HEK293 (cell line): ENCODE results near the gene CD200.

ENCODE experiments used
- CTCF ChIA-PET: fragments of 350-600 bp; formaldehyde crosslinking; extraction: SDS; loops from one replicate; lab custom pipeline; 2021; ENCODE audit warnings: antibody characterized with exemption; lab: Yijun Ruan, JAX
- POLR2A ChIA-PET: fragments of 300-600 bp; formaldehyde crosslinking; extraction: SDS; loops from one replicate; lab custom pipeline; 2020; ENCODE audit warnings: antibody characterized with exemption, inconsistent platforms; lab: Yijun Ruan, JAX
- H3K27ac ChIP-seq: fragments of 200-500 bp; sonication (Bioruptor generic); 2 replicates; pipeline ENCODE4 v1.5.1; 2014; ENCODE audit warnings: low read depth, low read length, control low read depth, inconsistent platforms; ENCODE audit errors: extremely low read depth
- H3K36me3 ChIP-seq, 2 experiments: fragments of 200-500 bp in 1 of 2; sonication (Bioruptor generic) in 1 of 2; 1 replicate in 1 of 2; 2 replicates in 1 of 2; pipeline ENCODE4 v1.5.1; 2014 to 2017; ENCODE audit warnings: inconsistent platforms in 2 of 2, low read length in 2 of 2; ENCODE audit not compliant: control insufficient read depth in 2 of 2, insufficient read depth in 1 of 2
- H3K4me1 ChIP-seq: fragments of 200-500 bp; sonication (Bioruptor generic); 2 replicates; pipeline ENCODE4 v1.5.1; 2014; ENCODE audit warnings: mild to moderate bottlenecking, low read length, inconsistent platforms; ENCODE audit not compliant: control insufficient read depth, insufficient read depth
- H3K4me3 ChIP-seq: 2 replicates; pipeline ENCODE4 v1.5.1; 2011; ENCODE audit warnings: low read depth, mild to moderate bottlenecking, control low read depth, low read length, moderate library complexity
- H3K9me3 ChIP-seq: fragments of 200-500 bp; sonication (Bioruptor generic); 2 replicates; pipeline ENCODE4 v1.5.1; 2014; ENCODE audit warnings: low read depth, low read length, inconsistent platforms; ENCODE audit not compliant: control insufficient read depth, insufficient read depth
- GLI4 ChIP-seq: fragments of 450-650 bp; formaldehyde crosslinking; IDR thresholded peaks from 2 replicates; pipeline ENCODE4 v1.5.1; 2016; ENCODE audit warnings: missing biosample characterization, missing genetic modification characterization
- KLF9 ChIP-seq: fragments of 450-650 bp; formaldehyde crosslinking; IDR thresholded peaks from 2 replicates; pipeline ENCODE4 v1.5.1; 2016; ENCODE audit warnings: missing biosample characterization, missing genetic modification characterization, low read depth
- REPIN1 ChIP-seq: fragments of 450-650 bp; formaldehyde crosslinking; IDR thresholded peaks from 2 replicates; pipeline ENCODE4 v1.5.1; 2017; ENCODE audit warnings: missing biosample characterization, missing genetic modification characterization, low read depth
- ZBTB20 ChIP-seq: fragments of 450-650 bp; formaldehyde crosslinking; IDR thresholded peaks from 2 replicates; pipeline ENCODE4 v1.5.1; 2016; ENCODE audit warnings: missing biosample characterization, missing genetic modification characterization
- ZNF10 ChIP-seq: fragments of 450-650 bp; formaldehyde crosslinking; IDR thresholded peaks from 2 replicates; pipeline ENCODE4 v1.5.1; 2017; ENCODE audit warnings: missing biosample characterization, missing genetic modification characterization
- ZNF221 ChIP-seq: fragments of 450-650 bp; formaldehyde crosslinking; IDR thresholded peaks from 2 replicates; pipeline ENCODE4 v1.5.1; 2017; ENCODE audit warnings: missing biosample characterization, missing genetic modification characterization, borderline replicate concordance
- ZNF341 ChIP-seq: fragments of 450-650 bp; formaldehyde crosslinking; IDR thresholded peaks from 2 replicates; pipeline ENCODE4; 2016; ENCODE audit warnings: low read depth, missing biosample characterization, missing genetic modification characterization
- ZNF391 ChIP-seq: fragments of 450-650 bp; formaldehyde crosslinking; IDR thresholded peaks from 2 replicates; pipeline ENCODE4 v1.5.1; 2016; ENCODE audit warnings: low read depth, missing biosample characterization, missing genetic modification characterization, borderline replicate concordance
- ZNF514 ChIP-seq: fragments of 450-650 bp; formaldehyde crosslinking; IDR thresholded peaks from 2 replicates; pipeline ENCODE4 v1.5.1; 2016; ENCODE audit warnings: missing biosample characterization, missing genetic modification characterization
- ZNF596 ChIP-seq: fragments of 450-650 bp; IDR thresholded peaks from 2 replicates; pipeline ENCODE4 v1.5.0; 2018; ENCODE audit warnings: missing biosample characterization, mild to moderate bottlenecking, missing genetic modification characterization, moderate library complexity
- ZNF623 ChIP-seq: fragments of 450-650 bp; formaldehyde crosslinking; IDR thresholded peaks from 2 replicates; pipeline ENCODE4 v1.5.1; 2016; ENCODE audit warnings: missing biosample characterization, missing genetic modification characterization
- ZNF843 ChIP-seq: fragments of 450-650 bp; formaldehyde crosslinking; IDR thresholded peaks from 2 replicates; pipeline ENCODE4 v1.5.1; 2016; ENCODE audit warnings: missing biosample characterization, missing genetic modification characterization
- TF ChIP-seq, protein P1 (sequence below): fragments of 450-650 bp; formaldehyde crosslinking; IDR thresholded peaks from 2 replicates; pipeline ENCODE4 v1.5.1; 2016; ENCODE audit warnings: missing biosample characterization, missing genetic modification characterization, low read depth
- TF ChIP-seq, protein P2 (sequence below): fragments of 450-650 bp; IDR thresholded peaks from 2 replicates; pipeline ENCODE4 v1.5.1; 2018; ENCODE audit warnings: missing biosample characterization, mild to moderate bottlenecking, missing genetic modification characterization
- TF ChIP-seq, protein P3 (sequence below): fragments of 450-650 bp; formaldehyde crosslinking; IDR thresholded peaks from 2 replicates; pipeline ENCODE4 v1.5.1; 2016; ENCODE audit warnings: missing biosample characterization, missing genetic modification characterization, borderline replicate concordance

The CD200 gene

DNA sequence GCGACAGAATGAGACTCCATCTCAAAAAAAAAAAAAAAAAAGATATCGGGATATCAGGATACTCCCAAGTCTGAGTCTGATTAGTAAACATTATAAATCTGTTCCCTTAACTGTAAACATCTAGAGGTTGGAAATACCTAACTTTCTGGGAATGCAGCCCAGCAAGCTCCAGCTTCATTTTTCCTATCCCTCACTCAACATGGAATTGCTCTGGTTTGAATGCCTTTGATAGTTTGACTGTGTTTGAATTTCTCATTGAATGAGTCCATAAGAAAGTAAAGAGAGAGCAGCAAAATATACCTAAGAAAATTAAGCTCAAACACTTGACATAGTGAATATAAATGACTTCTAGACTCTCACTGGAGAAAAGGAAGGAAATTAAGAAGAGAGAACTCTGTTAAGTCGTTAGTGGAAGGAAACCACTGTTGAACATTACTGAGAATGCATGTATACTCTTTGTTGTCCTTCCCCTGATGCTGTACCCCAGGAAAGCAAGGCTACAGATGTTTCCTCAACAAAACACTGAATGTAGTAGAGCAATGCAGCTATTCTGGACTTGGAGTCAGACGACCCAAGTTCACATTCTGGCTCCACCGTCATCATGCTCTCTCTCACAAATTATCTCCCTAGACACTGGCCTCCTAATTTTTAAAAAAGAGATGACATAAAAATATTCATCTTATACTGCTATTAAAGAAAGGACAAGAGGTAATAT is 62.4 kb downstream of the CD200 start:
- Histone ChIP-seq H3K36me3 (no peaks in the 10 kb centered on the region), H3K27ac (no peak overlapping the region), H3K4me1 (no peaks in the 10 kb centered on the region)
- ChIA-PET POLR2A (no interaction called here), CTCF (interaction anchor here (0.6 kb wide), 1 partner anchor 258 kb away, joined by 3 read pairs; no protein-coding TSS in a partner anchor)
- TF ChIP-seq ZBTB20 (tag by site-specific recombination) = no peak
- TF ChIP-seq ZNF514 (tag by site-specific recombination) = no peak
- TF ChIP-seq, protein P1, sequence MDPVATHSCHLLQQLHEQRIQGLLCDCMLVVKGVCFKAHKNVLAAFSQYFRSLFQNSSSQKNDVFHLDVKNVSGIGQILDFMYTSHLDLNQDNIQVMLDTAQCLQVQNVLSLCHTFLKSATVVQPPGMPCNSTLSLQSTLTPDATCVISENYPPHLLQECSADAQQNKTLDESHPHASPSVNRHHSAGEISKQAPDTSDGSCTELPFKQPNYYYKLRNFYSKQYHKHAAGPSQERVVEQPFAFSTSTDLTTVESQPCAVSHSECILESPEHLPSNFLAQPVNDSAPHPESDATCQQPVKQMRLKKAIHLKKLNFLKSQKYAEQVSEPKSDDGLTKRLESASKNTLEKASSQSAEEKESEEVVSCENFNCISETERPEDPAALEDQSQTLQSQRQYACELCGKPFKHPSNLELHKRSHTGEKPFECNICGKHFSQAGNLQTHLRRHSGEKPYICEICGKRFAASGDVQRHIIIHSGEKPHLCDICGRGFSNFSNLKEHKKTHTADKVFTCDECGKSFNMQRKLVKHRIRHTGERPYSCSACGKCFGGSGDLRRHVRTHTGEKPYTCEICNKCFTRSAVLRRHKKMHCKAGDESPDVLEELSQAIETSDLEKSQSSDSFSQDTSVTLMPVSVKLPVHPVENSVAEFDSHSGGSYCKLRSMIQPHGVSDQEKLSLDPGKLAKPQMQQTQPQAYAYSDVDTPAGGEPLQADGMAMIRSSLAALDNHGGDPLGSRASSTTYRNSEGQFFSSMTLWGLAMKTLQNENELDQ (tag by site-specific recombination) = no peak
- no peak for TF ChIP-seq ZNF843 (tag by site-specific recombination)
- no peak for TF ChIP-seq KLF9 (tag by site-specific recombination)
- TF ChIP-seq ZNF596 = no peak
- no peak for TF ChIP-seq ZNF623 (tag by site-specific recombination)
- TF ChIP-seq, all 188 proteins: peak for 0
- Histone ChIP-seq H3K9me3 (no peaks in the 10 kb centered on the region), H3K4me3 (no peak overlapping the region)

DNA sequence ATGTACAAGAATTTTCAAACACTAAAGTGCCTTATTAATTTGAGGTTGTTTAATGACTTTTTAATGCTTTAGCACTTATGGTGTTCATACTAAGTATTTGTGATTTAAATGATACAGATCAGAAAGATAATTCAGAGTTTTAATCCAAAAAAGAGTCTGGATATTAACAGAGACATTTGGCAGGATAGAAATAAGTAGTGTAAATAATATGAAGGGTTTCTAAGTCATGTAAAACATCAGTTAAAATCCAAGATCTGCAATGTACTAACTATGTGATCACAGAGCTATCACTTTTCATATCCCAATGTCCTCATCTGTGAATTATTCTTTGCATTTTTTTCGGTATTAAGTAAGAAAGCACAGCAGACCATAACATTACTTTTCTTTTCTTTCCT is 62.9 kb downstream of the CD200 start:
- CTCF ChIA-PET = interaction anchor here (0.6 kb wide), 1 partner anchor 255 kb away, joined by 3 read pairs; no protein-coding TSS in a partner anchor
- POLR2A ChIA-PET = no interaction called here

DNA sequence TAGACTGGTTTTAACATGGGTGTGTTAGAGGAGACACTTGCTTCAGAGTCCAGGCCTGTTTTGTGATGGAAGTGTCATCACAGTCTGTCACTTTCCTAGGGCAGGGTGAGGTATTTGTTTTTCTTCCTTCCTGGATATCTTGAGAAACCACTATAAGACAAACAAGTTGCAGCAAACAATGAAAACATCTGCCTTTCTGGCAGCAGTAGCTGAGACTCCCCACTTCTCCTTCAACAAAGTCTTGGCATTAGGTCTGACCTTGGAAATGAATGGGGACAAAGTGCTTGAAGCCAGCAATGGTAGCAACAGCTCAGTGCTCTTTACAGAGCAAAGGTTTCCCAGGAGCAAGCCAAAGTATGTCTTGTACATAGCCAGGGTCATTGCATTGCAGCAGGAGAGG is 64.6 kb downstream of the CD200 start:
- Histone ChIP-seq H3K36me3 (no peaks in the 10 kb centered on the region), H3K4me1 (no peaks in the 10 kb centered on the region), H3K27ac (no peak overlapping the region), H3K9me3 (no peaks in the 10 kb centered on the region), H3K4me3 (no peak overlapping the region)
- ChIA-PET CTCF (interaction anchor here (0.6 kb wide), 1 partner anchor 718 kb away, joined by 3 read pairs; no protein-coding TSS in a partner anchor), POLR2A (no interaction called here)
- TF ChIP-seq ZNF221 (tag by site-specific recombination) (no peak), GLI4 (tag by site-specific recombination) (no peak), ZNF10 (tag by site-specific recombination) (no peak)

More for the DNA sequence above, 62.9 kb downstream of the CD200 start:
- Histone ChIP-seq H3K4me3 (no peak overlapping the region), H3K36me3 (no peaks in the 10 kb centered on the region), H3K9me3 (no peaks in the 10 kb centered on the region), H3K27ac (no peak overlapping the region), H3K4me1 (no peaks in the 10 kb centered on the region)
- no peak for TF ChIP-seq ZNF623 (tag by site-specific recombination)
- TF ChIP-seq REPIN1 = no peak
- TF ChIP-seq, protein P2, sequence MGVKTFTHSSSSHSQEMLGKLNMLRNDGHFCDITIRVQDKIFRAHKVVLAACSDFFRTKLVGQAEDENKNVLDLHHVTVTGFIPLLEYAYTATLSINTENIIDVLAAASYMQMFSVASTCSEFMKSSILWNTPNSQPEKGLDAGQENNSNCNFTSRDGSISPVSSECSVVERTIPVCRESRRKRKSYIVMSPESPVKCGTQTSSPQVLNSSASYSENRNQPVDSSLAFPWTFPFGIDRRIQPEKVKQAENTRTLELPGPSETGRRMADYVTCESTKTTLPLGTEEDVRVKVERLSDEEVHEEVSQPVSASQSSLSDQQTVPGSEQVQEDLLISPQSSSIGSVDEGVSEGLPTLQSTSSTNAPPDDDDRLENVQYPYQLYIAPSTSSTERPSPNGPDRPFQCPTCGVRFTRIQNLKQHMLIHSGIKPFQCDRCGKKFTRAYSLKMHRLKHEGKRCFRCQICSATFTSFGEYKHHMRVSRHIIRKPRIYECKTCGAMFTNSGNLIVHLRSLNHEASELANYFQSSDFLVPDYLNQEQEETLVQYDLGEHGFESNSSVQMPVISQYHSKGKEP = no peak
- no peak for TF ChIP-seq ZNF341
- TF ChIP-seq, protein P3, sequence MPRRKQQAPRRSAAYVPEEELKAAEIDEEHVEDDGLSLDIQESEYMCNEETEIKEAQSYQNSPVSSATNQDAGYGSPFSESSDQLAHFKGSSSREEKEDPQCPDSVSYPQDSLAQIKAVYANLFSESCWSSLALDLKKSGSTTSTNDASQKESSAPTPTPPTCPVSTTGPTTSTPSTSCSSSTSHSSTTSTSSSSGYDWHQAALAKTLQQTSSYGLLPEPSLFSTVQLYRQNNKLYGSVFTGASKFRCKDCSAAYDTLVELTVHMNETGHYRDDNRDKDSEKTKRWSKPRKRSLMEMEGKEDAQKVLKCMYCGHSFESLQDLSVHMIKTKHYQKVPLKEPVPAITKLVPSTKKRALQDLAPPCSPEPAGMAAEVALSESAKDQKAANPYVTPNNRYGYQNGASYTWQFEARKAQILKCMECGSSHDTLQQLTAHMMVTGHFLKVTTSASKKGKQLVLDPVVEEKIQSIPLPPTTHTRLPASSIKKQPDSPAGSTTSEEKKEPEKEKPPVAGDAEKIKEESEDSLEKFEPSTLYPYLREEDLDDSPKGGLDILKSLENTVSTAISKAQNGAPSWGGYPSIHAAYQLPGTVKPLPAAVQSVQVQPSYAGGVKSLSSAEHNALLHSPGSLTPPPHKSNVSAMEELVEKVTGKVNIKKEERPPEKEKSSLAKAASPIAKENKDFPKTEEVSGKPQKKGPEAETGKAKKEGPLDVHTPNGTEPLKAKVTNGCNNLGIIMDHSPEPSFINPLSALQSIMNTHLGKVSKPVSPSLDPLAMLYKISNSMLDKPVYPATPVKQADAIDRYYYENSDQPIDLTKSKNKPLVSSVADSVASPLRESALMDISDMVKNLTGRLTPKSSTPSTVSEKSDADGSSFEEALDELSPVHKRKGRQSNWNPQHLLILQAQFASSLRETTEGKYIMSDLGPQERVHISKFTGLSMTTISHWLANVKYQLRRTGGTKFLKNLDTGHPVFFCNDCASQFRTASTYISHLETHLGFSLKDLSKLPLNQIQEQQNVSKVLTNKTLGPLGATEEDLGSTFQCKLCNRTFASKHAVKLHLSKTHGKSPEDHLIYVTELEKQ = no peak
- no peak for TF ChIP-seq ZNF391
